HG03457 (cell line): ENCODE results near the gene SPDYE3.
"Not testable (repeated sequence)": the region's sequence is repeated elsewhere in the genome, so short reads cannot be mapped to it uniquely, and the experiment has no call there.

Experiments used
- ATAC-seq: cut with Tn5 transposase; IDR thresholded peaks from one replicate; pipeline ENCODE4 v1.9.1; 2021; ENCODE audit warnings: moderate number of reproducible peaks; ENCODE audit not compliant: unreplicated experiment

The SPDYE3 gene

DNA sequence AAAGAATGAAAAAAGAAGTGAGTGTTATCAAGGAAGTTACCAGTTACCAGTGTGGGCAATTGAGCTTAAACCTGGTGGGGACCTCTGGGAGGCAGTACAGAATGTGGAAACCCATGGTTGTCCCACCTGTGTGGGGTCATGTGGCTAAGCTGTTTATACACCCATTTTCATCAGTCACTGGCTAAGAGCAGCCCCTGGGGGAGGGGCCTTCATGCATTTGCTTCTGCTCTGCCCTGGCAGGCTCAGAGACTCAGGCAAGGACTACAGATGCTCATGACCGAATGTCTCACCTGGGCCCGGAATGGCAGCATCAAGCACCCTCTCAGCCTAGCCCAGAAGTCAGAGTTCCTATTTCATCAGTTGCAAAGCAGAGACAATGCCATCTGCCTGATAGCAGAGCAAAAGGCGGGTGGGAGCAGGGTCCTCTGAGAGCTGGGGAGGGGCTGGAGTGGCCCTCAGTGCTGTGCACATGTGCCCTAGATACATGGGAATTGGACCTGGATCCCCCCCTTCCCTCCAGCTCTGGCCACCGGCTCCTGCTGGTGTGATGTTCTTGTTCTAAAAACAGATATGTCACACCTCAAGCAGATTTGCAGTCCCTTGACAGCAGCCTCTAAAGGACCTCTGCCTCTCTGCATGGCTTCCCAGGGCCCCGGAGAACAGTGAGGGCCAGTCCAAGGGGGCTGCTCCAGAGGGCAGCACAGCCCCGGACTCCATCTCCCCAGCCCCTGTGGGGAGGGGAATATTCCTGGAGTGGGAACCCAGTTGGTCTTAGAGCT lies 20.1 kb upstream of the SPDYE3 start:
- not testable (repeated sequence) for ATAC-seq

- not testable (repeated sequence) for ATAC-seq
These were observed 19.2 kb upstream of the SPDYE3 start for GRCh38 chr7:100288258-100288657.

DNA sequence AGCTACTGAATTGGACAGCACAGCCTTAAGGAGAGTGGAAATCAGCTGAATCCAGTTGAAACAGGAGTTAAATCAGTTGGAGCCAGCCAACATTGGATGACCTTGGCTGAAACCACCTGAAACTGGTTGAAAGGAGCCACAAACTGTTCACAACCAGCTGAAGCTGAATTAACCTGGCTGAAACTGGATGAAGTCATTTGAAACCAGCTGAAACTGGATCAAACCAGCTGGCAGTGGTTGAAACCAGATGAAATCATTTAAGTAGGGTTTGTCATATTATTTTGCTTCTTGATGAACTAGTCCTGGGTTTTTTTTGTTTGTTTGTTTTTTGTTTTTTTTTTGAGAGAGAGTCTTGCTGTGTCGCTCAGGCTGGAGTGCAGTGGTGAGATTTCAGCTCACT lies 15.3 kb upstream of the SPDYE3 start:
- not testable (repeated sequence) for ATAC-seq

DNA sequence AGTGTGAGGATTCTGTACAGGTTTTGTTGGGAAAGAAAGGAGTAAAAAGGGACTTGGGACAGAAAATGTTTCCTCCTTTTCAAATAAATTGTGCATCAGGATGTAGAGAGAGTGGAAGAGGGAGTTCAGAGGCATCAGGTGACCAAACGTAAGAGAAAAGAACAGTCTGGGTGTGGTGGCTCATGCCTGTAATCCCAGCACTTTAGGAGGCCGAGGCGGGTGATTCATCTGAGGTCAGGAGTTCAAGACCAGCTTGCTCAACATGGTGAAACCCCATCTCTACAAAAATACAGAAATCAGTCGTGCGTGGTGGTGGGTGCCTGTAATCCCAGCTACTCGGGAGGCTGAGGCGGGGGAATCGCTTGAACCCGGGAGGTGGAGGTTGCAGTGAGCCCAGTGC lies 12.2 kb upstream of the SPDYE3 start:
- ATAC-seq = not testable (repeated sequence)

GRCh38 chr7:100297852-100298631 lies 9.5 kb upstream of the SPDYE3 start:
- ATAC-seq = not testable (repeated sequence)

GRCh38 chr7:100298632-100298895 lies 8.9 kb upstream of the SPDYE3 start:
- not testable (repeated sequence) for ATAC-seq

DNA sequence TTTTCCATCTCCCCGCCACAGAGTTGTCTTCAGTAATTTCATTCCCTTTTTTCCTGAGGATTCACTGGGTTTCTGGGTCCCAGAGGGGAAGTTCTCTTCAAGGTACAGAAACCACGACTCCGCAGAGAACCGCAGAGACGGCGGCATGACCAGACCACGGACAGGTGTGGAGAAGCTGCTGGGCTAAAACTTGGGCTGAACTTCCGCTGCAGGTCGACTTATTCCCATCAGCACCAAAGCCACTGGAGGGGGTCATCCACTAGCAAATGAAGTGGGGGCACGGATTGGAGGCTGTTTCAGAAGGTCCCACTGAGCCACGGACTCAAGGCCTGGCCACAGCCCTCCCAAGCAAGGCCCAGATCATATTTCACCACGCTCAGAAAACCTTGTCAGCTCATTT lies 3.0 kb upstream of the SPDYE3 start:
- ATAC-seq = not testable (repeated sequence)

- ATAC-seq = not testable (repeated sequence)
These were observed 10.8 kb downstream of the SPDYE3 start for GRCh38 chr7:100318329-100318728.

DNA sequence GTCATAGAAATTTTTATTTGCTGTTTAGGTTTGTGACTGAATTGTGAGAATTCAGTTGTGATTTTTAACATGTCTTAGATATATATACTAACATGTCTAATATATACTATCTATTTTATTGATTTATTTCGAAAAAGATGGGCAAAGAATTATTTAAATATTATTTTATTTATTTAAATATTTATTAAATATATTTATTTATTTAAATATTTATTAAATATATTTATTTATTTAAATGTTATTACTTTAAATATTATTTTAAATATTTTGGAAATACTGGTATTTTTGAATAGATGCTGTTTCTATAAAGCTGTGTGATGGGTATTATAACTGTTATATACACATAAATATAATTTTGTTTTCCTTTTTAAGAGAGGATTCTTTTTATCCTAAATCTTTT lies 14.1 kb downstream of the SPDYE3 start:
- not testable (repeated sequence) for ATAC-seq

DNA sequence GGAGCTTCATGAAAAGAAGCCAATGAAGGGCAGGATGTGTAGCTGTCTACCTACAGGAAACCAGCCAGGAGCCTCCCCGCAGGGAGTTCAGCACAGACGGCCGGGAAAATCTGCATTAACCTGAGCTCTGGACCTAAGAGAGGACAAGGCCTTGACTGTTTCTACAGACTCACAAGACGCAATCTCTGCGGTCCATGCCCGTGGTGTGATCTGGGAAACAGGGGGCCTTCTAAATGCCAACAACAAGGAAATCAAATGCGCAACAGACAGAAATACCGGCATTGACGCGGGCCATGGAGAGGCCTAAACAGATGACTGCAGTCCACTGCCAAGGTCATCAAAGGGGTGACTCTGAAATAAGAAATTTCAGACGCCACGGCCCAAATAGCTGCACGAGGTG lies 16.7 kb downstream of the SPDYE3 start:
- not testable (repeated sequence) for ATAC-seq

DNA sequence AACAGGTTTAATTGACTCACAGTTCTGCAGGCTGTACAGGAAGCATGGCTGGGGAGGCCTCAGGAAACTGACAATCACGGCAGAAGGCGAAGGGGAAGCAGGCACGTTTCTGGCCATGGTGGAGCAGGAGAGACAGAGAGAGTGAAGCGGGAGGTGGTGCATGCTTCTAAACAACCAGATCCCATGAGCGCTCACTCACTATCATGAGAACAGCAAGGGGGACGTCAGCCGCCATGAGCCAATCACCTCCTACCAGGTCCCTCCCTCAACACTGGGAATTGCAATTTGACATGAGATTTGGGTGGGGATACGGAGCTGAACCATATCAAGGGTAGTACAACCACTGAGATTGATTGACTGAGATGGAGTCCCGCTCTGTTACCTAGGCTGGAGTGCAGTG lies 18.2 kb downstream of the SPDYE3 start:
- ATAC-seq = not testable (repeated sequence)

DNA sequence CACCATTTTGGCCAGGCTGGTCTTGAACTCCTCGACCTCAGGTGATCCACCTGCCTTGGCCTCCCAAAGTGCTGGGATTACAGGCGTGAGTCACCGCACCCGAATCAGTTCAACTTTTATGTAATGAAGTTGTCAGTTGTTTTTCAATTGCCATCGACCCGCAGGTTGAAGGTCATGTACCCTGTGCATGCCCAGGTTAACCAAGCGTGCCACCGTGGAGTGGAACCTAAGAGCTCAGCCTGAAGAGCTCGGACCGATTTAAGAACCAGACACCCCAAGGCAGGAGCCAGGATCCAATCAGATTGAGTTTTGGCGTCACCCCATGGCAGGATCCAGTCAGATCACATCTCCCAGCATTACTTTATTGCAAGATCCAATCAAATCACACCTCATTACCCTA lies 19.4 kb downstream of the SPDYE3 start:
- not testable (repeated sequence) for ATAC-seq

- ATAC-seq = peak; percentile 87
These were observed 28.3 kb downstream of the SPDYE3 start for GRCh38 chr7:100335566-100336466.

DNA sequence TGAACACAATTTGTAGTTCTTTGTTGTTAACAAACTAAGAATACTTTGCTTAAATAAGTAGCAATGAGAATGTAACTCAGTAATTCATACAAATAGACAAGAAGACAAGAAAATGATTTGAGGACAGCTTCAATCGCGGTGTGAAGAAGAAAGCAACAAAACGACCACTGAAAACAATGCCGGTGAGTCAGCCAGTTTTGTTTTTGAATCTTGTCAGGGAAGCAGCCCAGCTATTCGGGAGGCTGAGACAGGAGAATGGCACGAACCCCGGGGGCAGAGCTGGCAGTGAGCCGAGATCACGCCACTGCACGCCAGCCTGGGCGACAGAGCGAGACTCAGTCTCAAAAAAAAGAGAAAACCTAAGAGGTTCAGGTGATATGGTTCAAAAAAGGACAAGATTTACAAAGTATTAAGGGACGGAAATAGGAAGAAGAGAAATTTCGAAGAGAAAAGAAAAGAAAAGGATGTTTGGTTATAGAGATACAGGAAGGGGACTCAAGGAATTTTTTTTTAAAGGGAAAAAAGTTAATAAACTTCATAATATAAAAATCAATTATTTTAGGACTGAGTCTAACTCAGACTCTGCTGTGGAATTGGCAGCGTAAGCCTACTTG lies 30.7 kb downstream of the SPDYE3 start:
- ATAC-seq = not testable (repeated sequence)

- not testable (repeated sequence) for ATAC-seq
These were observed 33.8 kb downstream of the SPDYE3 start for GRCh38 chr7:100341286-100341685.

GRCh38 chr7:100342765-100343164 lies 35.3 kb downstream of the SPDYE3 start:
- no peak for ATAC-seq

- ATAC-seq = not testable (repeated sequence)
These were observed 36.6 kb downstream of the SPDYE3 start for GRCh38 chr7:100344124-100344559.

DNA sequence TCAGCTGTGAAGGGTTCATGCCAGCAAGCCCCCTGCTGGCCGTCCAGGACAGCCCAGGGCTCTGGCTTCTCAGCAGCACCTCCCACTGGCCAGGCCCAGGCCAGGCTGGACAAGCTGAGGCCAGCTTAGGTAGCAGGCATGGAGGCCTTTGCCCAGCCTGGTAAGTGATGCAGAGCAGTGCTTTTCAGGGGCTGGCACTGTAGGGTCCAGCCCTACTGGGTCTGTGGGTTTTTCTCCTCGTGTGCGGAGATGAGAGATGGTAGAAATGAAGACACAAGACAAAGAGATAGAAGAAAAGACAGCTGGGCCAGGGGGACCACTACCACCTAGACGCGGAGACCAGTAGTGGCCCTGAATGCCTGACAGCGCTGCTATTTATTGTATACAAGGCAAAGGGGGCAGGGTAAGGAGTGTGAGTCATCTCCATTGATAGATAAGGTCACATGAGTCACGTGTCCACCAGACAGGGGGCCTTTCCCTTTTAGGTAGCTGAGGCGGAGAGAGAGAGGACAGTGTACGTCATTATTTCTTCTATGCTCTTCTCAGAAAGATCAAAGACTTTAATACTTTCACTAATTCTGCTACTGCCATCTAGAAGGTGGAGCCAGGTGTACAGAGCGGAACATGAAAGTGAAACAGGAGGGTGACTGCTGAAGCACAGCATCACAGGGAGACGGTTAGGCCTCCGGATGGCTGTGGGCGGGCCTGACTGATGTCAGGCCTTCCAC lies 37.2 kb downstream of the SPDYE3 start:
- ATAC-seq = not testable (repeated sequence)

GRCh38 chr7:100345288-100345672 lies 37.8 kb downstream of the SPDYE3 start:
- not testable (repeated sequence) for ATAC-seq

DNA sequence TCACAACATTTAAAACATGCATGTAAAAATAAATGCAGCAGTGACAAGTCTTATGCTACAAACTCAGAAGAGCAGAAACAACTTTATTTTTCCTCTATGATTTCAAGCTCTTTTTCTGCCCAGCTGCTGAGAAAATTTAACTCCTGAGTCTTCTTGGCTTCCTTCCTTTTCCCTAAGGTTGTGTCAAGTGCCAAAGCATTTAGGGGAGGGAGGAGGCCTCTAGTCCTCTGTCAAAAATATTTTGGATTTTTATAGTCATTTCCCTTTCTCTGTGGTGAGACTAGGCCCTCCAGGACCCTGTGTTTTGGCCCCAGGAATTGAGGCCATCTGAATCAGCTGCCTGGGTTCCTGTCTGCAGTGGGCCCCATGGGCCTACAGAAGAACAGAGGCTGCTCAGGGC lies 39.4 kb downstream of the SPDYE3 start:
- no peak for ATAC-seq
